GM19099 (cell line): Measurements from ENCODE around the gene AKT3.

Experiments used
- POLR2A ChIP-seq: IDR thresholded peaks from 3 replicates; pipeline ENCODE4 v1.6.1; 2011; ENCODE audit warnings: low read depth; ENCODE audit not compliant: insufficient read length; ENCODE audit errors: extremely low read depth

The AKT3 gene

DNA sequence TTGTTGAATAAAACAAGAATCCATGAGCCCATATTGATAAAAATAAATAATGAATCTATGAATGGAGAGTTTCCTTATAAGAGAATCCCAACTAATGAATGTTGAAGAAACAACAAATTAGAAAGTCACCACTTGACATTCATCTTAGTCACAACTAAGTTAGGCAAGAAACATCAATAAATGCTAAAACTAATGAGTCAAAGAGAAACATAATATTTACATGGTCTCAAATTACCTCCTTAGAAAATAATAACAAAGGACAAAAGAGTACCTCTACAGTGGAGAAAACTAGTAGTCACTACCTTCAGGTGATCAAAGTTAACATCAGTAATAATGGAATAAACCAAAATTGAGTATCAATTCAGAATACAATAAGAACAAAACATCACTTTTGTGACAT lies 93.5 kb downstream of the AKT3 start:
- no peak for TF ChIP-seq POLR2A

DNA sequence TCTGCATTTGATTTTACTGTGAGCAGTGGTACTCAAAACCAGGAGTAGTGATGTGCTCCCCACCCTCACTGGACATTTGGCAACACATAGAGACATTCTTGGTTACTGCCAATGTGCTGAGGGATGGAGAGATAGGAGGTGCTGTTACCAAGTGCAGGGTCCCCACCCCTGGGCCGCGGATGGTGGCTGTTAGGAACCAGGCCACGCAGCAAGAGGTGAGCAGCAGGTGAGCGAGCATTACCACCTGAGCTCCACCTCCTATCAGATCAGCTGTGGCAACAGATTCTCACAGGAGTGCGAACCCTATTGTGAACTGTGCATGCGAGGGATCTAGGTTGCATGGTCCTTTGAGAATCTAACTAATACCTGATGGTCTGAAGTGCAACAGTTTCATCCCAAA lies 95.7 kb downstream of the AKT3 start:
- TF ChIP-seq POLR2A: no peak

GRCh38 chr1:243751506-243751905 lies 98.5 kb downstream of the AKT3 start:
- no peak for TF ChIP-seq POLR2A

GRCh38 chr1:243748706-243749283 lies 101.2 kb downstream of the AKT3 start:
- no peak for TF ChIP-seq POLR2A

DNA sequence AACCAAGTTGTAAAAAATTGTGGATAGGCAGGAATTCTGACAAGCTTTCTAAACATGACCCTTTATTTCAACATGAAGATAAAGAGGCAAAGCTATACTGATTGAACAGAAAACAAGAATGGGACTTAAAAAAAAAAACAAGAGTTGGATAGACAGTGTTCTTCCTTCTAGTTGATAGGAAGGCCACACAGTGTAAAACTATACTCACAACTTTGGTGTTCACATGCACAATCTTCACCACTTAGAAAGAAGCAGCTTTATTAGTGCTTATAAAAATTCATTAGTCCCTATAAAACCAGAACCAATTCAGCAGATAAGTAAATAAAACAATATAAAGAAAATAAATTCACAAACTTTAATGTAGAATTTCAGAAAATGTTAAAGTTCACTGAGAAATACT lies 101.8 kb downstream of the AKT3 start:
- TF ChIP-seq POLR2A: no peak

GRCh38 chr1:243746751-243747150 lies 103.3 kb downstream of the AKT3 start:
- no peak for TF ChIP-seq POLR2A

- no peak for TF ChIP-seq POLR2A
These were observed 104.7 kb downstream of the AKT3 start for GRCh38 chr1:243745356-243745755.

DNA sequence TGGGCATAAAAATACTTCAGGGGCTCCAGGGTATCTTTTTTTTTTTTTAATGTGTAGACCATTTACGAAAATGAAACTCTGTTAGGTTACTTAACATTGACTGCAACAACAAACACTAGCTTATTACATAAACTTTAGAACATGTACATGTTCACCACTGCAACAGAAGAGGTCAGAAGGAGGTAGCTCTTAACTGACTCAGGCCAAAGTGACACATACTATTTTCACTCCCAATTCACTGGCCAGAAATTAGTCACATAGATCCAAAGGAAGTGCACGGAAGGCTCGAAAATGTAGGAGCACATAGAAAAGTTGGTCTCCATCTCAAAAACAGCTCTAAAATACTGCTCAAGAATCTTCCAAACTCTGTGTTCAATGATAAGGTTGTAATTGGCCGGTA lies 107.2 kb downstream of the AKT3 start:
- TF ChIP-seq POLR2A: no peak

- no peak for TF ChIP-seq POLR2A
These were observed 109.6 kb downstream of the AKT3 start for GRCh38 chr1:243740255-243740999.

GRCh38 chr1:243739335-243740003 lies 110.6 kb downstream of the AKT3 start:
- no peak for TF ChIP-seq POLR2A

DNA sequence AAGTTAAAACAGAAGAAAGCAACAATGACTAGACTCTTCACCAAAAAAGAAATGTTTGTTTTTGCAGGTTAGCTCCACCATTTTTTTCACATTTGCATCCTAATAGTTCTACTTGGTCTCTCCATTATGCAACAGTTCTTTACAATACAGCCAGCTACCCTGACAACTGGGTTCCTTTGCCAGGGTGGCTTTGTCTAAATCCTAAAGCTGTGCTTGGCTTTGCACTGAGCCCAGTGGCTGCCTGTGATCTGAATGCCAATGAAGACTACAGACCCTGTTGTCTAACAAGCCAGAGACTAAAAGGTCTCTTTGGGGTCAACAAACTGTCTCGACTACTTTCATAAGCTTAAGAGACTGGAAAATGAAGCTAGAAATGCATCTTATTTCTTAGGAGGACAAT lies 112.0 kb downstream of the AKT3 start:
- TF ChIP-seq POLR2A: no peak

DNA sequence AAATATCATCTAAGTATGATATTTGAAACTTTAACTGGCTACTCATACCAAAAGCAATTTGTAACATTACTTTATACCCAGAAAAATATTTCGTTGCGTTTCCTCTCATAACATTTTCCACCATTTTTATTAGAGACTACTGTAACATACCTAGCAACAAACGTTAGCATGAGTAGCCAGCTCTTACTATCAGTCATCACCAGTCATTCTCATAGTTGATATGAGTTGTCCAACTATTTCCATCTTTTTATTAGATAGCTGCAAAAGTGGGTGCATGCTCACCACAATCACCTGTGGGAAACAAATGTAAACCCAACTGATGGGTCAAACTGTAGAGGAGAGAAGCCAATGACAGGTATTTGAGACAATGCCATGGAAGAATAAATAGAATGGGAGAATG lies 114.6 kb downstream of the AKT3 start:
- TF ChIP-seq POLR2A: no peak

DNA sequence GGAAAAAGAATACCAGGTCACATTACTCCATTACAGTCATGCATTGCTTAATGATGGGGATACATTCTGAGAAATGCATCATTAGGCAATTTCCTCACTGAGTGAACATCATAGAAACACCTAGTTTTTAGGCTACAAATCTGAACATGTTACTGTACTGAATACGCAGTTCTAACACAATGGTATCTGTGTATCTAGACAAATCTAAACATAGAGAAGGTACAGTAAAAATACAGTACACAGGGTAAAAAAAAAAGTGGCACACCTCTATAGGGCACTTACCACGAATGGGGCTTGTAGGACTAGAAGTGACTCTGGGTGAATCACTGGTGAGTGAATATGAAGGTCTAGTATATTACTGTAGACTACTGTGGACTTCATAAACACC lies 115.7 kb downstream of the AKT3 start:
- TF ChIP-seq POLR2A: no peak

DNA sequence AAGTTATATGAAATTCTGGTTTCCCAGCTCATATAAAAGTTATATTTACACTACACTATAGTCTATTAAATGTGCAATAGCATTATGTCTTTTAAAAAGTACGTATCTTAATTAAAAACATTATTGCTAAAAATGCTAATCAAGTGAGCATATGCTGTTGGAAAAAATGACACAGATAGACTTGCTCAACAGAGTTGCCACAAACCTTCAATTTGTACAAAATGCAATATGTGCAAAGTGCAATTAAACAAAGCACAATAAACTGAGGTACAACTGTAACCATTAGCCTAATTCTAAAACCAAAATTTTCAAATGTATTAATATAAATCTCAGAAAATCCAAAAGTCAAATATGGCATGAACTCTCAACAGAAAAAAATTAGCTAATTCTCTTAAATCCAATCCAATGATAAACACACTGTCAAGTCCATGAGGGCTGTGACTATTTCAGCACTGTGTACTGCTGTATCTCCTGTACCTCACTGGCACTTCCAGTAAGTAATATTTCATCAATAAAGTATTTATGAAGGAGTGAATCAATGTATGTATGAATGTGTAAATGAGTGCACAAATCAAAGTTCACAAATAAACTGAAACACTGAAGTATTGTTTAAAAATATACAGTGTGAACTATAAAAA lies 116.3 kb downstream of the AKT3 start:
- no peak for TF ChIP-seq POLR2A

DNA sequence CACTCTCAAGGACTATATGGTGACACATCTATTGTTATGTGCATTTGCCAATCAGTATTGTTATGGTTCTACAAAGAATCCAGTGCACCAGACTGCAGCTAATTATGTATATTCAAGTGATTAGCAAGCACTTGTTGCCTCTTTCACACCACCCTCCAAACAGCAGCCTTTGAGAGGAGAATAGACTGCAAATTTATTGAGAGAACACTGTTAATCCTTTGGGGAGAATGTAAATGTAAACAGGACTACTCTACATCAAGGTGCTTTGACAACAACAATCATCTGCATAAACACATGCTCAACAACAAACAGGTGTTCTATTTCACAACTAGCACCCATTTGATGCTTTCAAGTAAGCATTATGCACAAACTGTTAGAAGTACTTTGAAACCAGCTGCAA lies 117.4 kb downstream of the AKT3 start:
- no peak for TF ChIP-seq POLR2A
